ENCODE measurements around the gene KCNH6.
A peak's percentile ranks its signal among the peaks of the same experiment; 100 is the strongest.

Gene KCNH6

GRCh38 chr17:63523253-63523855 is at the start of gene KCNH6:
Gene KCNH6, plus strand, starts transcription at chr17:63523358. Its CDS starts 56 bp downstream, at chr17:63523414.
- TF ChIP-seq ZBTB7A (IDR thresholded peaks at IDR 0.05; ENCODE audit: low read depth) (0 out of 2 replicates have a peak, but pooled peaks have one; percentile 28), EGR1 (IDR thresholded peaks at IDR 0.05) (no peak)

GRCh38 chr17:63474174-63474573 is 49.0 kb upstream of the KCNH6 start:
- TF ChIP-seq FOXM1 (IDR thresholded peaks at IDR 0.05; ENCODE audit: borderline replicate concordance, low read depth) (no peak), NFIC (IDR thresholded peaks at IDR 0.05) (no peak), RAD21 (IDR thresholded peaks at IDR 0.05; ENCODE audit: low read depth) (no peak), USF1 (IDR thresholded peaks at IDR 0.05) (no peak), REST (IDR thresholded peaks at IDR 0.05; ENCODE audit: low read depth) (no peak), EP300 (IDR thresholded peaks at IDR 0.05; ENCODE audit: borderline replicate concordance) (no peak), CEBPB (IDR thresholded peaks at IDR 0.05) (no peak), EGR1 (IDR thresholded peaks at IDR 0.05) (no peak), TEAD4 (IDR thresholded peaks at IDR 0.05) (no peak), TAF1 (IDR thresholded peaks at IDR 0.05; ENCODE audit: low read depth) (no peak), CREB1 (IDR thresholded peaks at IDR 0.05; ENCODE audit: low read depth) (no peak), YY1 (IDR thresholded peaks at IDR 0.05; ENCODE audit: low read depth) (no peak), MAX (IDR thresholded peaks at IDR 0.05) (no peak), ZBTB7A (IDR thresholded peaks at IDR 0.05; ENCODE audit: low read depth) (no peak), TCF12 (IDR thresholded peaks at IDR 0.05; ENCODE audit: low read depth) (no peak)

GRCh38 chr17:63474586-63475460 is 48.3 kb upstream of the KCNH6 start:
- TF ChIP-seq EGR1 (IDR thresholded peaks at IDR 0.05): no peak
- no peak for TF ChIP-seq TCF12 (IDR thresholded peaks at IDR 0.05; ENCODE audit: low read depth)
- TF ChIP-seq EP300 (IDR thresholded peaks at IDR 0.05; ENCODE audit: borderline replicate concordance): no peak

- TF ChIP-seq EP300 (IDR thresholded peaks at IDR 0.05; ENCODE audit: borderline replicate concordance) (no peak), RAD21 (IDR thresholded peaks at IDR 0.05; ENCODE audit: low read depth) (no peak), YY1 (IDR thresholded peaks at IDR 0.05; ENCODE audit: low read depth) (no peak), EGR1 (IDR thresholded peaks at IDR 0.05) (no peak), NFIC (IDR thresholded peaks at IDR 0.05) (no peak), USF1 (IDR thresholded peaks at IDR 0.05) (no peak), REST (IDR thresholded peaks at IDR 0.05; ENCODE audit: low read depth) (no peak), FOXM1 (IDR thresholded peaks at IDR 0.05; ENCODE audit: borderline replicate concordance, low read depth) (no peak), TCF12 (IDR thresholded peaks at IDR 0.05; ENCODE audit: low read depth) (no peak), TEAD4 (IDR thresholded peaks at IDR 0.05) (no peak), MAX (IDR thresholded peaks at IDR 0.05) (no peak)
These were observed 47.4 kb upstream of the KCNH6 start for GRCh38 chr17:63475491-63476412.

- no peak for TF ChIP-seq CREB1 (IDR thresholded peaks at IDR 0.05; ENCODE audit: low read depth)
- TF ChIP-seq EP300 (IDR thresholded peaks at IDR 0.05; ENCODE audit: borderline replicate concordance): no peak
- TF ChIP-seq REST (IDR thresholded peaks at IDR 0.05; ENCODE audit: low read depth): peak; percentile 35; the same call in 1 of the 2 replicates
- TF ChIP-seq YY1 (IDR thresholded peaks at IDR 0.05; ENCODE audit: low read depth): no peak
These were observed 46.7 kb upstream of the KCNH6 start for GRCh38 chr17:63476459-63476853.
